CD4-positive, alpha-beta T cell treated with Interleukin-17A for 4 hours (primary cell): ENCODE data around the gene TRIM67.

ENCODE experiments used
- DNase-seq: peaks from one replicate; pipeline ENCODE4 v3.0.0-alpha.2; 2020; ENCODE audit warnings: mixed read lengths

TRIM67 gene

GRCh38 chr1:231159202-231159962 is 2.5 kb upstream of the TRIM67 start:
- no peak for DNase-seq

GRCh38 chr1:231159963-231160761 is 1.7 kb upstream of the TRIM67 start:
- no peak for DNase-seq

- DNase-seq = no peak
Observed at GRCh38 chr1:231160895-231161666, 777 bp upstream of the TRIM67 start.

GRCh38 chr1:231162297-231162969 is 575 bp downstream of the TRIM67 start:
- peak; percentile 12 for DNase-seq

- DNase-seq = no peak
Observed at GRCh38 chr1:231162970-231163829, 1.3 kb downstream of the TRIM67 start.

- no peak for DNase-seq
Observed at GRCh38 chr1:231163830-231164427, 2.1 kb downstream of the TRIM67 start.

GRCh38 chr1:231165371-231165770 is 3.5 kb downstream of the TRIM67 start:
- no peak for DNase-seq

GRCh38 chr1:231166398-231166797 is 4.5 kb downstream of the TRIM67 start:
- DNase-seq = no peak

GRCh38 chr1:231170875-231171274 is 9.0 kb downstream of the TRIM67 start:
- DNase-seq = no peak

- DNase-seq = no peak
Observed at GRCh38 chr1:231171623-231172197, 9.9 kb downstream of the TRIM67 start.

- no peak for DNase-seq
Observed at GRCh38 chr1:231172411-231172810, 10.6 kb downstream of the TRIM67 start.

- no peak for DNase-seq
Observed at GRCh38 chr1:231176421-231176820, 14.6 kb downstream of the TRIM67 start.

GRCh38 chr1:231177226-231177625 is 15.4 kb downstream of the TRIM67 start:
- no peak for DNase-seq

GRCh38 chr1:231177936-231178335 is 16.1 kb downstream of the TRIM67 start:
- DNase-seq = no peak

- DNase-seq = no peak
Observed at GRCh38 chr1:231178970-231179369, 17.1 kb downstream of the TRIM67 start.

GRCh38 chr1:231180034-231180433 is 18.2 kb downstream of the TRIM67 start:
- DNase-seq = no peak

GRCh38 chr1:231181271-231181670 is 19.4 kb downstream of the TRIM67 start:
- DNase-seq = no peak

- DNase-seq = no peak
Observed at GRCh38 chr1:231182317-231182716, 20.5 kb downstream of the TRIM67 start.

GRCh38 chr1:231183639-231184590 is 22.1 kb downstream of the TRIM67 start:
- no peak for DNase-seq

GRCh38 chr1:231184891-231185290 is 23.0 kb downstream of the TRIM67 start:
- DNase-seq = no peak
